ENCODE results near the gene DGKI. TPM values are rescaled to one million over a fixed set of nuclear protein-coding genes. Genes with fewer than 3 reads are reported as not detected.

The DGKI gene
- total and polyA plus RNA-seq, 2 donors (not counting 1 experiment from before 2014, with no cell fraction given) = not detected

GRCh38 chr7:137519181-137519691 lies 327.5 kb downstream of the DGKI start:
- H3K27me3 ChIP-seq (replicated peaks in 1 of 4; ENCODE audit: control extremely low read depth in 1 of 4, control insufficient read depth in 3 of 4, insufficient read depth in 4 of 4, low read length in 3 of 4) = no peaks in the 10 kb centered on the region
- no peak overlapping the region for H3K9ac ChIP-seq (ENCODE audit: low read length)
- no peak for TF ChIP-seq EZH2 (IDR thresholded peaks at IDR 0.05; ENCODE audit: borderline replicate concordance, insufficient read depth, low read depth, low read length, poor library complexity, severe bottlenecking)
- intact Hi-C loops (cut with micrococcal nuclease) = no loop called here
- H4K20me1 ChIP-seq (ENCODE audit: control insufficient read depth, insufficient read depth, low read length, poor library complexity, severe bottlenecking) = no peaks in the 10 kb centered on the region
- H2AFZ ChIP-seq (ENCODE audit: insufficient read depth, low read depth, low read length, poor library complexity, severe bottlenecking) = no peak overlapping the region
- Mint-ChIP-seq H3K4me3 (no peak overlapping the region), H3K4me1 (no peaks in the 10 kb centered on the region), H3K27me3 (no peaks in the 10 kb centered on the region), H3K27ac (no peak overlapping the region), H3K9me3 (ENCODE audit: insufficient read depth) (no peaks in the 10 kb centered on the region)
- ChIA-PET POLR2A (no interaction called here), CTCF (no interaction called here)
- no peak overlapping the region for H3K4me3 ChIP-seq (ENCODE audit: control extremely low read depth in 1 of 5, extremely low read depth in 1 of 5, insufficient read depth in 1 of 5, low read depth in 2 of 5, low read length in 4 of 5)
- H3K36me3 ChIP-seq (replicated peaks in 1 of 2; ENCODE audit: control extremely low read depth in 1 of 2, control insufficient read depth in 1 of 2, extremely low read depth in 1 of 2, insufficient read depth in 2 of 2, low read length in 1 of 2) = no peaks in the 10 kb centered on the region
- no peaks in the 10 kb centered on the region for H3K4me1 ChIP-seq (ENCODE audit: control insufficient read depth in 2 of 2, insufficient read depth in 2 of 2, low read length in 2 of 2)
- 91% methylated on average over 3 of the region's 4 CpGs for WGBS (ENCODE audit: insufficient coverage)
- no peak overlapping the region for H3K4me2 ChIP-seq (replicated peaks; ENCODE audit: low read depth, low read length, poor library complexity, severe bottlenecking)
- H3K27ac ChIP-seq (ENCODE audit: low read length in 2 of 2) = no peak overlapping the region
- no peaks in the 10 kb centered on the region for H3K79me2 ChIP-seq (ENCODE audit: control insufficient read depth, insufficient read depth, low read length)
- ATAC-seq (ENCODE audit: low read depth) (no peak), DNase-seq (no peak)
- no peaks in the 10 kb centered on the region for H3K9me3 ChIP-seq (ENCODE audit: control extremely low read depth in 1 of 3, control insufficient read depth in 2 of 3, insufficient read depth in 1 of 3, low read length in 2 of 3)

- ChIA-PET CTCF (no interaction called here), POLR2A (no interaction called here)
- ATAC-seq (ENCODE audit: low read depth) = no peak
- Histone ChIP-seq H3K4me3 (ENCODE audit: control extremely low read depth in 1 of 5, extremely low read depth in 1 of 5, insufficient read depth in 1 of 5, low read depth in 2 of 5, low read length in 4 of 5) (no peak overlapping the region), H2AFZ (ENCODE audit: insufficient read depth, low read depth, low read length, poor library complexity, severe bottlenecking) (no peak overlapping the region), H3K4me1 (ENCODE audit: control insufficient read depth in 2 of 2, insufficient read depth in 2 of 2, low read length in 2 of 2) (no peaks in the 10 kb centered on the region), H4K20me1 (ENCODE audit: control insufficient read depth, insufficient read depth, low read length, poor library complexity, severe bottlenecking) (no peaks in the 10 kb centered on the region), H3K4me2 (replicated peaks; ENCODE audit: low read depth, low read length, poor library complexity, severe bottlenecking) (no peak overlapping the region), H3K79me2 (ENCODE audit: control insufficient read depth, insufficient read depth, low read length) (no peaks in the 10 kb centered on the region), H3K36me3 (replicated peaks in 1 of 2; ENCODE audit: control extremely low read depth in 1 of 2, control insufficient read depth in 1 of 2, extremely low read depth in 1 of 2, insufficient read depth in 2 of 2, low read length in 1 of 2) (no peaks in the 10 kb centered on the region), H3K9ac (ENCODE audit: low read length) (no peak overlapping the region), H3K9me3 (ENCODE audit: control extremely low read depth in 1 of 3, control insufficient read depth in 2 of 3, insufficient read depth in 1 of 3, low read length in 2 of 3) (no peaks in the 10 kb centered on the region), H3K27ac (ENCODE audit: low read length in 2 of 2) (no peak overlapping the region), H3K27me3 (replicated peaks in 1 of 4; ENCODE audit: control extremely low read depth in 1 of 4, control insufficient read depth in 3 of 4, insufficient read depth in 4 of 4, low read length in 3 of 4) (no peaks in the 10 kb centered on the region)
- Mint-ChIP-seq H3K27me3 (no peaks in the 10 kb centered on the region), H3K27ac (no peak overlapping the region), H3K4me3 (no peak overlapping the region), H3K9me3 (ENCODE audit: insufficient read depth) (no peaks in the 10 kb centered on the region), H3K4me1 (no peaks in the 10 kb centered on the region)
- DNase-seq = no peak
- TF ChIP-seq CTCF (IDR thresholded peaks at IDR 0.05) (no peak), EZH2 (IDR thresholded peaks at IDR 0.05; ENCODE audit: borderline replicate concordance, insufficient read depth, low read depth, low read length, poor library complexity, severe bottlenecking) (no peak)
- intact Hi-C loops (cut with micrococcal nuclease) = no loop called here
- 74% methylated on average over 2 of the region's 2 CpGs for WGBS (ENCODE audit: insufficient coverage)
These were observed 333.7 kb downstream of the DGKI start for GRCh38 chr7:137513091-137513490.

All from B cell (primary cell).